ENCODE results near the gene RNF146.

DNA sequence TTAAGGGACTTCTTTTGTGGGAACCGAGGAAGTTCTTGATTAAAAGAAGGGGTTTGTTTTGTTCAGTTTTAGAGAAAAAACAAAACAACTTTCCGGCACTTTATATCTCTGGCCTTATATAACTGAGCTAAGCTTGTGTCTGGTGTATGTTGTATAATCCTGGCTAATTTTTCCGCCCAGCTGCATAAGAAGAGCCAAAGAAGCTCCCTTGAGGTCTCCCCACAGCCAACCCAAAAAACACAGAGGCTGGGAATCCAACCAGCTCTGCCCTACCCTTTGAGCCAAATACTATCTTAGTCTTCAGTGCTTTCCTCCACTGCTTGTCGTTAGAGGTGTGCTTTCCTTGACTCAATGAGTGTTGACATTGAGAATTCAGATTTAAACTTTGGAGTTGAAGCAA is 45.5 kb upstream of the RNF146 start:
- TF ChIP-seq CTCF (IDR thresholded peaks at IDR 0.05; ENCODE audit: poor library complexity) (no peak), EZH2 (IDR thresholded peaks at IDR 0.05; ENCODE audit: borderline replicate concordance) (no peak), EZH2phosphoT487 (IDR thresholded peaks at IDR 0.05; ENCODE audit: low read depth, severe bottlenecking, unreplicated experiment) (no peak)
